Prostate gland (tissue), 2 donors: Measurements from ENCODE around the gene RESF1. TPM values are rescaled to one million over a fixed set of nuclear protein-coding genes. Genes with fewer than 3 reads are reported as not detected.

Experiments
- DNase-seq: peaks from one replicate; pipeline ENCODE4 v3.0.0-alpha.2; 2019; ENCODE audit warnings: low spot score
- H3K27ac ChIP-seq, 2 donors: fragments of 200-600 bp; sonication (generic); 2 replicates each; pipeline ENCODE4 v1.5.1; 2017 to 2019
- H3K27me3 ChIP-seq: fragments of 200-600 bp; sonication (generic); replicated peaks from 2 replicates; pipeline ENCODE4 v1.5.1; 2019; ENCODE audit not compliant: insufficient read depth
- H3K36me3 ChIP-seq, 2 donors: fragments of 200-600 bp; sonication (generic); 1 replicate in 1 of 2; 2 replicates in 1 of 2; pipeline versions ENCODE4 v1.5.1 to v1.8.1; 2017 to 2019
- H3K4me1 ChIP-seq: fragments of 200-600 bp; sonication (generic); replicated peaks from 2 replicates; pipeline ENCODE4 v1.5.1; 2019
- H3K4me3 ChIP-seq, 2 donors: fragments of 200-600 bp; sonication (generic); 2 replicates each; pipeline ENCODE4 v1.5.1; 2017 to 2019
- H3K9me3 ChIP-seq: fragments of 200-600 bp; sonication (generic); 2 replicates; pipeline ENCODE4 v1.5.1; 2017
- CTCF ChIP-seq, 4 experiments: fragments of 200-600 bp in 2 of 4; fragments of 450-650 bp in 2 of 4; sonication (generic) in 2 of 4; IDR thresholded peaks; 1 replicate in 3 of 4; 2 replicates in 1 of 4; pipeline ENCODE4 v1.5.1; 2016 to 2019; ENCODE audit warnings: antibody characterized with exemption in 4 of 4, mild to moderate bottlenecking in 2 of 4, moderate library complexity in 2 of 4
- POLR2A ChIP-seq: fragments of 450-650 bp; IDR thresholded peaks from one replicate; pipeline ENCODE4 v1.6.1; 2016; ENCODE audit warnings: antibody characterized with exemption, mild to moderate bottlenecking
- POLR2AphosphoS5 ChIP-seq: sonication (generic); formaldehyde crosslinking; IDR thresholded peaks from one replicate; pipeline ENCODE4 v1.6.1; 2017; ENCODE audit warnings: antibody characterized with exemption
- WGBS: methylation state at CpG from one replicate; pipeline ENCODE4 v1.1.5; 2018; 5-methylcytosine and 5-hydroxymethylcytosine counted together
- intact Hi-C: fragments of 100-400 bp; cut with DNase I; formaldehyde crosslinking; loops from one replicate; pipeline ENCODE4 v1.14.2; 2022
- total RNA-seq, 2 donors: library from RNA; depleted of rRNA; stranded (reverse); fragments of >200 nt; gene quantifications; one replicate each; pipeline ENCODE4 v1.1.0, GENCODE V29; 2016

Gene RESF1, protein sequence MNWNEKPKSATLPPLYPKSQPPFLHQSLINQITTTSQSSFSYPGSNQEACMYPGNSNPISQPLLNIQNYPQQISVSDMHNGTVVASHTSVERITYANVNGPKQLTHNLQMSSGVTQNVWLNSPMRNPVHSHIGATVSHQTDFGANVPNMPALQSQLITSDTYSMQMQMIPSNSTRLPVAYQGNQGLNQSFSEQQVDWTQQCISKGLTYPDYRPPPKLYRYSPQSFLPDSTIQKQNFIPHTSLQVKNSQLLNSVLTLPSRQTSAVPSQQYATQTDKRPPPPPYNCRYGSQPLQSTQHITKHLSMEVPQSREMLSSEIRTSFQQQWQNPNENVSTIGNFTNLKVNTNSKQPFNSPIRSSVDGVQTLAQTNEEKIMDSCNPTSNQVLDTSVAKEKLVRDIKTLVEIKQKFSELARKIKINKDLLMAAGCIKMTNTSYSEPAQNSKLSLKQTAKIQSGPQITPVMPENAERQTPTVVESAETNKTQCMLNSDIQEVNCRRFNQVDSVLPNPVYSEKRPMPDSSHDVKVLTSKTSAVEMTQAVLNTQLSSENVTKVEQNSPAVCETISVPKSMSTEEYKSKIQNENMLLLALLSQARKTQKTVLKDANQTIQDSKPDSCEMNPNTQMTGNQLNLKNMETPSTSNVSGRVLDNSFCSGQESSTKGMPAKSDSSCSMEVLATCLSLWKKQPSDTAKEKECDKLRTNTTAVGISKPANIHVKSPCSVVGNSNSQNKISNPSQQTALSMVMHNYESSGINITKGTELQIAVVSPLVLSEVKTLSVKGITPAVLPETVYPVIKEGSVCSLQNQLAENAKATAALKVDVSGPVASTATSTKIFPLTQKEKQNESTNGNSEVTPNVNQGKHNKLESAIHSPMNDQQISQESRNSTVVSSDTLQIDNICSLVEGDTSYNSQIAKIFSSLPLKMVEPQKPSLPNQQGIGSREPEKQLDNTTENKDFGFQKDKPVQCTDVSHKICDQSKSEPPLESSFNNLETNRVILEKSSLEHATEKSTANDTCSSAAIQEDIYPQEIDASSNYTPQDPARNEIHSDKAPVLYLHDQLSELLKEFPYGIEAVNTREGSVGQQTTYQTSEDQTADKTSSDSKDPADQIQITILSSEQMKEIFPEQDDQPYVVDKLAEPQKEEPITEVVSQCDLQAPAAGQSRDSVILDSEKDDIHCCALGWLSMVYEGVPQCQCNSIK (N-terminal part only)
- 10 to 100 TPM; 27.6 to 97.7 TPM for total RNA-seq

- DNase-seq: peak; percentile 87
- intact Hi-C loops: loop anchor here (2.0 kb wide), 2 partner anchors 230 to 300 kb away; partner anchors contain the start of genes AMN1 and ETFBKMT
- no peaks in the 10 kb centered on the region for H3K36me3 ChIP-seq
- H3K27me3 ChIP-seq: no peaks in the 10 kb centered on the region
- no peaks in the 10 kb centered on the region for H3K4me1 ChIP-seq
- peak within 1 kb of the TSS; percentile 91 for H3K27ac ChIP-seq
- TF ChIP-seq CTCF (IDR thresholded peaks at IDR 0.05): no peak
- TF ChIP-seq POLR2A: peak; percentile 85
- TF ChIP-seq POLR2AphosphoS5: peak; percentile 72
- H3K9me3 ChIP-seq: no peaks in the 10 kb centered on the region
- H3K4me3 ChIP-seq: peak within 1 kb of the TSS; percentile 70 to 76
- 0% methylated on average over 28 of the region's 67 CpGs for WGBS
Observed at GRCh38 chr12:31959161-31959700, at the start of gene RESF1. Gene RESF1, plus strand, starts transcription at chr12:31959415. Its CDS starts 21,541 bp downstream, at chr12:31980956.

GRCh38 chr12:31914927-31915326, 44.3 kb upstream of the RESF1 start:
- Histone ChIP-seq H3K9me3 (no peaks in the 10 kb centered on the region), H3K4me3 (no peak overlapping the region), H3K36me3 (no peaks in the 10 kb centered on the region), H3K4me1 (no peaks in the 10 kb centered on the region), H3K27ac (no peak overlapping the region), H3K27me3 (no peaks in the 10 kb centered on the region)
- no peak for DNase-seq
- WGBS: 46% methylated on average over 1 of the region's 1 CpG
- TF ChIP-seq CTCF (IDR thresholded peaks at IDR 0.05) (no peak), POLR2AphosphoS5 (no peak), POLR2A (no peak)
- intact Hi-C loops: no loop called here

GRCh38 chr12:31915446-31915845, 43.8 kb upstream of the RESF1 start:
- Histone ChIP-seq H3K4me3 (no peak overlapping the region), H3K9me3 (no peaks in the 10 kb centered on the region), H3K27ac (no peak overlapping the region), H3K27me3 (no peaks in the 10 kb centered on the region), H3K36me3 (no peaks in the 10 kb centered on the region), H3K4me1 (no peaks in the 10 kb centered on the region)
- no peak for TF ChIP-seq POLR2AphosphoS5
- TF ChIP-seq CTCF (IDR thresholded peaks at IDR 0.05): no peak
- no peak for TF ChIP-seq POLR2A
- DNase-seq: no peak
- WGBS: 92% methylated on average over 3 of the region's 3 CpGs
- intact Hi-C loops: no loop called here

- WGBS: 94% methylated on average over 1 of the region's 1 CpG
- H3K4me1 ChIP-seq: no peaks in the 10 kb centered on the region
- H3K36me3 ChIP-seq: no peaks in the 10 kb centered on the region
- H3K27me3 ChIP-seq: no peaks in the 10 kb centered on the region
- H3K9me3 ChIP-seq: no peaks in the 10 kb centered on the region
- H3K4me3 ChIP-seq: no peak overlapping the region
- no peak for DNase-seq
- H3K27ac ChIP-seq: no peak overlapping the region
- no peak for TF ChIP-seq CTCF (IDR thresholded peaks at IDR 0.05)
- no peak for TF ChIP-seq POLR2AphosphoS5
- TF ChIP-seq POLR2A: no peak
- intact Hi-C loops: no loop called here
Observed at GRCh38 chr12:31922341-31923062, 36.7 kb upstream of the RESF1 start.
